Activated T-helper 2 cell treated with anti-CD3 and anti-CD28 coated beads, Interferon-gamma antibody, Interleukin-2, Interleukin-4, amounts not matched to agents 10 μg/mL and 5 μg/mL and 100 μg/mL, durations not matched to agents 14 hours and 24 hours and 36 hours (primary cell): ENCODE measurements around the gene WRNIP1. TPM values are rescaled to one million over a fixed set of nuclear protein-coding genes. Genes with fewer than 3 reads are reported as not detected.

Experiments
- DNase-seq: peaks from one replicate; pipeline ENCODE4 v3.0.0; 2021; ENCODE audit warnings: low spot score
- H3K27ac Mint-ChIP-seq: one replicate; pipeline ENCODE4 v1.8.0; 2021; ENCODE audit warnings: mixed read lengths
- H3K27me3 Mint-ChIP-seq: one replicate; pipeline ENCODE4 v1.8.0; 2021; ENCODE audit warnings: low read depth, mixed read lengths
- H3K36me3 Mint-ChIP-seq: one replicate; pipeline ENCODE4 v1.8.0; 2021; ENCODE audit warnings: low read depth, mixed read lengths
- H3K4me1 Mint-ChIP-seq: one replicate; pipeline ENCODE4 v1.8.0; 2021; ENCODE audit warnings: low read depth, mixed read lengths
- H3K4me3 Mint-ChIP-seq: one replicate; pipeline ENCODE4 v1.8.0; 2021; ENCODE audit warnings: low read depth, mild to moderate bottlenecking, moderate library complexity, mixed read lengths
- H3K9me3 Mint-ChIP-seq: one replicate; pipeline ENCODE4 v1.8.0; 2021; ENCODE audit warnings: mixed read lengths
- intact Hi-C: fragments of 100-400 bp; cut with micrococcal nuclease; formaldehyde crosslinking; loops from one replicate; pipeline ENCODE4 v1.15.1; 2023
- total RNA-seq: library from RNA; stranded (reverse); gene quantifications from 2 replicates; pipeline ENCODE4 v1.2.3, GENCODE V29; 2022

The WRNIP1 gene
- total RNA-seq, 1 donor from 2014 or later: 47.2 TPM

DNA sequence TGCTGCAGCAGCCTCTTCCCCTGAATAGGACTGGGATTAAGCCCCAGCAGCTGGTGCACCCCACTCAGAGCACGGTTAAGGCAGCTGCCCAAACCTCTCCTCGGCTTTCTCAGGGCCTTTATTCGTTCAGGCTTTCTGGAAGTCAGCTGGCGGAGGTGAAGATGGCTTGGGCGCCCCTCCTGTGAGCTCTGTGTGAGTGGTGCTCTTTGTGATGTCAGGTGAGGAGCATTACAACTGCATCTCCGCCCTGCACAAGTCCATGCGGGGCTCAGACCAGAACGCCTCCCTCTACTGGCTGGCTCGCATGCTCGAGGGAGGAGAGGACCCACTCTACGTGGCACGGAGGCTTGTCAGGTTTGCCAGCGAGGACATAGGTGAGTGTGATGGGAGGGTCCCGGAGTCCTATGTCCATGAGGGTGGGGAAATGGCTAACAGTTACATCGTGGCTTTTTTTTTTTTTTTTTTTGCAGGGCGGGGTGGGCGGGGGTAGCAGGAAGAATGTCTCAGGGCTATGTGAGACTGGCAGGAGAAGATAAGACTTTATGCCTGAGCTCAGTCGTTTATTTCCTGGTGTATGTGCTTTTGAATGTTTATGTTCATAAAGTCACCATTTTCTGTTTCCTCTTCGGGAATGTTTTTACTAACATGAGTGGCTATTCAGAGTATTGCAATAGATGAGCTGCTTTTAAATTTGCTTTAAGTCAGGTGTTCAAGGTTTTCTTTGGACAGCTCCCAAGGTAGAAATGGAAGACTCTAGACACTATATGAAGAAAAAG lies 18.2 kb downstream of the WRNIP1 start:
- Mint-ChIP-seq H3K4me3 (no peak overlapping the region), H3K36me3 (peaks cover 81% of the 10 kb centered on the region), H3K9me3 (no peaks in the 10 kb centered on the region), H3K27me3 (no peaks in the 10 kb centered on the region), H3K4me1 (peaks cover 4% of the 10 kb centered on the region), H3K27ac (no peak overlapping the region)
- intact Hi-C loops: no loop called here
- DNase-seq: no peak

DNA sequence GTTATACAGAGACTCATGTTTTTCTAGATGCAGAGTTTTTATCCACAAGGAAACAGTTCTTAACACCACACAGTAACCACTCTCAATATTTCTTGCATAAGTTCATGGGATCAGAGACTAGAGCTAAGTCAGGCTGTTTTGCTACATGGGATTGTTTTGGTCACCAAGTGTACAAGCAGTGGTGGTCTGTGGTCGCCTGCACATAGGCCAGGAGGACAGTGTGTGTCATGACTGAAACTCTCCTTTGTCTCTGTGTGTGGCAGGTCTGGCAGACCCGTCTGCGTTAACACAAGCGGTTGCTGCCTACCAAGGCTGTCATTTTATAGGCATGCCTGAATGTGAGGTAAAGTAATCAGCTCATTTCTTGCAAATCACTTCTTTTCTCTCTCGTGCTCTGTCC lies 18.9 kb downstream of the WRNIP1 start:
- Mint-ChIP-seq H3K9me3 (no peaks in the 10 kb centered on the region), H3K4me1 (peaks cover 4% of the 10 kb centered on the region), H3K27ac (no peak overlapping the region), H3K36me3 (peaks cover 74% of the 10 kb centered on the region), H3K4me3 (no peak overlapping the region), H3K27me3 (no peaks in the 10 kb centered on the region)
- intact Hi-C loops: no loop called here
- no peak for DNase-seq

DNA sequence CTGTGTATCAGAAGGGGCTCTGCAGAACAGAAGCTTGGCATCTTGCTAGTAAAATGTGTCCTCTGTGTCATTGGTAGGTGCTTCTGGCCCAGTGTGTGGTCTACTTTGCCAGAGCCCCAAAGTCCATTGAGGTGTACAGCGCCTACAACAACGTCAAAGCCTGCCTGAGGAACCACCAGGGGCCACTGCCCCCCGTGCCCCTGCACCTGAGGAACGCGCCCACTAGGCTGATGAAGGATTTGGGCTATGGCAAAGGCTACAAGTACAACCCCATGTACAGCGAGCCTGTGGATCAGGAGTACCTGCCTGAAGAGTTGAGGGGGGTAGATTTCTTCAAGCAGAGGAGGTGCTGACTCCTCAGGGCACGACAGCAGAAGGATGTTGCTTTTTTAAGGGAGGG lies 19.7 kb downstream of the WRNIP1 start:
- peaks cover 66% of the 10 kb centered on the region for H3K36me3 Mint-ChIP-seq
- no peaks in the 10 kb centered on the region for H3K9me3 Mint-ChIP-seq
- peaks cover 4% of the 10 kb centered on the region for H3K4me1 Mint-ChIP-seq
- H3K27ac Mint-ChIP-seq: no peak overlapping the region
- intact Hi-C loops: no loop called here
- no peaks in the 10 kb centered on the region for H3K27me3 Mint-ChIP-seq
- no peak overlapping the region for H3K4me3 Mint-ChIP-seq
- DNase-seq: no peak

DNA sequence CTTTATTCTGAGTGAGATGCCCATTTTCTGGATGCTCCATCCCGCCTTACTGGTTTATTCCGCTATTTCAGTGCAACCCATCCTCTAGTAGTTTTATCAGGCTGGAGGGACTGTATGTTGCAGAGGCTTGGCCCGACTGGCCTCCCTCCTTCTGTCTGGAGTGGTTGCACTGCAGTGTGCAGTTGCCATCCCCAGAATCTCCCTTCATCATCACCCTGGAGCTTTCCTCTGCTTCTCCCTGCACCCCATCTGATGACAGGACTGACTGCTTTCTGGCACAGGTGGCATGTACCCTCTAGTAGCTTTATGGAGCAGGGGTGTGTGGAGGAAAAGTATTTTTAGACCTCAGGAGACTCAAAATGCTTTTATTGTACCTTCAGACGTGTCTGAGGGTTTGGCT lies 21.1 kb downstream of the WRNIP1 start:
- peaks cover 53% of the 10 kb centered on the region for H3K36me3 Mint-ChIP-seq

DNA sequence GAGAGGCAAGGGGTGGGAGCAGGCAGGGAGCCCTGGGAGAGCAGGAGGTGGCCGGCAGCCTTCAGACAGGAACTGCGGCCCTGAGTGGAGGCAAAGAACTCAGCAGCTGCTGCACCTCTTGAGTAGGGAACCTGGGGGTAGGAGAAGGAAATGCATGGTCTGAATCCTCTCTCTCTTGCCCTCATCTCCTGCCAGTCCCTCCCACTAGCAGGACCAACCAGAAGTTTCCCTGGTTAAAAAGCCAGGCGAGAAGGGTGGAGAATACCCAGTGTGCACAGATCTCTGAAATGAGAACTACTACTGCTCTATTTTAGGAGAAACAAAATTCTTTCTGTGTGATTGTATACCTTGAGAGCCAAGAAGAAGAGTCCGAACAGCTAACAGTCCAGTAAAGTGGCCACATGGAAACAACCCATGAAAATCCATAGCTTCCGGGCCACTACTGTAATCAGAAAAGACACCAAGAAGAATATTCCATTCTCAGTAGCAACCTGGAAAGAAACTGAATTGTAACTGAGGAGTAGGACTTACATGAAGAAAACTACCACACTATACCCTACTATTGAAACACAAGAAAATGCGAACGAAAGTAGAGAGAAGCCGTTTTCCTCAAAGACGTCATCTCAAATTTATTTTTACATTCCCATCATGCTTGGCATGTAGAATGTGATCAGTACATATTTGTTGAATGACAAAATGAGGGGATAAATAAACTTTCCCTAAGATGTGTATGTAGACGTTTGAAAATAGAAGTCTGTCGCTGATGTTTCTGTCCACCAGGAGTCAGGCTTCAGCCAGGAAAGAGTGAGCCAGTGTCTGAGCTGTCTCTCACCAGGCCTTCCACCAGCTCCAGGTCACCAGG lies 25.6 kb downstream of the WRNIP1 start:
- no peaks in the 10 kb centered on the region for H3K27me3 Mint-ChIP-seq
- peak overlapping the region; percentile 41 for H3K4me3 Mint-ChIP-seq
- peaks cover 39% of the 10 kb centered on the region for H3K4me1 Mint-ChIP-seq
- H3K9me3 Mint-ChIP-seq: no peaks in the 10 kb centered on the region
- H3K27ac Mint-ChIP-seq: peak overlapping the region; percentile 87
- intact Hi-C loops: loop anchor here (1.0 to 5.0 kb wide), 6 partner anchors 50 to 271 kb away; partner anchors contain the start of genes SERPINB1 and SERPINB9
- DNase-seq: peak; percentile 55
- peaks cover 21% of the 10 kb centered on the region for H3K36me3 Mint-ChIP-seq

More for the DNA sequence above, 21.1 kb downstream of the WRNIP1 start:
- Mint-ChIP-seq H3K27ac (no peak overlapping the region), H3K4me3 (no peak overlapping the region), H3K4me1 (peaks cover 9% of the 10 kb centered on the region), H3K9me3 (no peaks in the 10 kb centered on the region), H3K27me3 (no peaks in the 10 kb centered on the region)
- no peak for DNase-seq
- intact Hi-C loops: no loop called here

DNA sequence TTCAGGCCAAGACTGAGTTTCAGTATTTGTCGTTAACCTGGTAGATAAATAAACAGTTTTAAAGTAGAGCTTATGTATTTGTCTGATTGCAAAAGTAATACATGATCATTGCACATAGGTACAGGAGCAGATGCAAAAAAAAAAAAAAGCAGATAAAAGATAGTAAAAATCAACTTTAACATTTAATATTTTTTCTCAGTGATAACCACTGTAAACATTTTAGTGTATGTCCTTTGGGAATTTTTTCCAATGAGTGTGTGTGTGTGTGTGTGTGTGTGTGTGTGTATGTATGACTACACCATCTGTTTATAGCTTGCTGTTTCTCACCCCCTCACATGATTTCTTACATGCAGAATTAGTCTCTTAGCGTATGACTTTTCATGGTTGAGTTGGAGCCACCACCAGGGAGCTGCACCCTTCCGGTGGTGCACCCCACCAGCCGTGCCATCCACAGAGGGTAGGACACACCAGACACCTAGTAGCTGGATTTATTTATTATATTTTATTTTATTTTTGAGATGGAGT lies 26.3 kb downstream of the WRNIP1 start:
- H3K27ac Mint-ChIP-seq: peak overlapping the region; percentile 87

DNA sequence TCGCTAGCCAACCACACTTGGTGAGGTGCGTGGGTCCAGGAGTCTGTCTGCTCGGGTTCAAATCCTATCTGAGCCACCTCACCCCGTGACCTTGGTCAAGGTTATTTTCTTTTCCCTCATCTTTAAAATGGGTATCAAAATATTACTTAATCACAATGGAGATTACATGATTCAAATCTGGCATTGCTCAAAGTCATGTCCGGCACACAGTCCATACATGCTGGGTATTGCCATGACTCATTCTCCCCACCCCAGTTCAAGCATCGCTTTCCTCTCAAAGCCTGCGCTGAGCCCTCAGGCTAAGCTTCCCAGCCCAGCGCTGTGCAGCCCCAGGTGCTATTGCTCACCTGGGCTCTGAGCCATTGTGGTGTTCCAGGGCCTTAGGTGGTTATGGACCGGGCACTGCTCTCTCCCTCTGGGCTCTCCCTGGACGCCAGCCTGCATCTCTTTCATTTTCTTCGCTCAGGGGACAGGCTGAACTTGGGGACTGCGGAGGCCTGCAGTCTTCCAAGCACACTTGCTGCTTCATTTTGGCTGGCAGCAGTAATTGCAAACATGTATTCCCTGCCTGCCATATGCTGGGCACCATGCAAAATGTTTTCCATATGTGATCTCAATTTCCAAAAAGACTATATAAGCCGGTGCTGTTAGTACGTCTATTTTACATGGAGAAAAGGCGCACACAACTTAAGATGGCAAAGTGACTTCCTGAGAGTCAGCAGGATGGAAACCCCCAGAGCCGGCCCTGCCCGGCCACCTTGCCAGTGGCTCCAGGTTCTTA lies 27.3 kb downstream of the WRNIP1 start:
- Mint-ChIP-seq H3K27ac (peak overlapping the region; percentile 93), H3K4me1 (peaks cover 53% of the 10 kb centered on the region), H3K27me3 (no peaks in the 10 kb centered on the region), H3K36me3 (peaks cover 9% of the 10 kb centered on the region), H3K4me3 (no peak overlapping the region), H3K9me3 (no peaks in the 10 kb centered on the region)
- no peak for DNase-seq
- intact Hi-C loops: loop anchor here (5.0 kb wide), 1 partner anchor 270 kb away; no protein-coding TSS in a partner anchor

More for the DNA sequence above, 26.3 kb downstream of the WRNIP1 start:
- intact Hi-C loops: loop anchor here (1.0 to 5.0 kb wide), 6 partner anchors 50 to 271 kb away; partner anchors contain the start of genes SERPINB1 and SERPINB9
- no peaks in the 10 kb centered on the region for H3K27me3 Mint-ChIP-seq
- peak overlapping the region; percentile 41 for H3K4me3 Mint-ChIP-seq
- no peak for DNase-seq
- H3K4me1 Mint-ChIP-seq: peaks cover 44% of the 10 kb centered on the region
- peaks cover 14% of the 10 kb centered on the region for H3K36me3 Mint-ChIP-seq
- no peaks in the 10 kb centered on the region for H3K9me3 Mint-ChIP-seq

DNA sequence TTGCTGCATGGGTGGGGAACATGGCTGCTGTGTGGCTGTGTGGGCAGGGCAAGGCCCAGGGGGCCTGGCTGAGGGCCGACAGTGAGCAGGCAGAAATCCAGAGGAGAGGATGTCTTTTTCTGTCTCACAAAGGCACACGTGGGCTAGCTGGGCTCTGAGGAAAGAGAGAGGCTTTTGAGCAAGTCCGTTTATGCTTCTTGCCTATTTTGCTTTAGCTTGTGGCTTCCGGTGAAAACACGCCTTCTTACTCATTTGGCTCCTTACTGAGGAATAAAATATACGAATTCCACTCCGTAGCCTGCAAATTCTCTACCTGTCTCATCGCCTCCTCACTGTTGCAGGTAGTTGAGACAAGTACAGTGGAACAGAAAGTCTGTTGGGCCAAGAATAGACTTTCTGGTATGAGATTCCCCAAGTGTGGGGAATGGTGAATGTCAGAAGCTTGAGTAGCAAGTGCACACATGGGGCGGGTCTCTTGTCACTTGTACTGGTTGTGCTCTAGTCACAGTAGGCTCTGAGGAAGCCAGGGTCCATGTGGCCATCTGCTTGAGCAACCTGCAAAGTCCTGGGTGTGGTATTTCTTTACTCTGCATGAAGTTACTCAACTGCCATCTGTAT lies 28.4 kb downstream of the WRNIP1 start:
- Mint-ChIP-seq H3K36me3 (peaks cover 3% of the 10 kb centered on the region), H3K4me1 (peaks cover 59% of the 10 kb centered on the region), H3K27ac (peak overlapping the region; percentile 93), H3K4me3 (peak overlapping the region; percentile 11), H3K9me3 (no peaks in the 10 kb centered on the region), H3K27me3 (no peaks in the 10 kb centered on the region)
- peak; percentile 29 for DNase-seq
- intact Hi-C loops: loop anchor here (5.0 kb wide), 1 partner anchor 269 kb away; no protein-coding TSS in a partner anchor

DNA sequence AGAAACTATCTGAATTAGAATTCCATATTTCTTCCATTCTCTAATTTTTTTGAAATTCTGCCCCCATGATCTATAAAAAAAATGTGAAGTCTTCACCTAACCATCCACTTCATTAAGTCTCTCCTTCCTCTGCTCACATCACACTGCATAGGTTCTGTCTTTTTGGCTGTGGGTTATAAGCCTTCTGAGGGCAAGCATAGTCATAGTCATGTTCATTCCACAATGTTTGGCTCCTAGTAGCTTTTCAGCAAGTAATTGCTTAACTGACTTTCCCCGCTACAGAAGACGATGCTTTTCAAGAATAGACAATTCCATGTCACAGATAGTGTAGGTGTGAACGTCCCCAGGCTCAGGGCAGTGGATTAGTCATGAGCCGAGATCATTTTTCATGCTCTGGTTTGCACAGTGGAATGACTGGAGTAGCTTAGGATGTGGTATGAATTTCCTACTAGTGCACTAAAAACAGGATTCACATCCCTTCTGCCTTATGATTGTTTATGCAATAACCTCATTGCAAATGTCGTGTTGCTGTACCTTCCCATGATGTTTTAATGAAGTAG lies 29.1 kb downstream of the WRNIP1 start:
- no peaks in the 10 kb centered on the region for H3K9me3 Mint-ChIP-seq
- peaks cover 61% of the 10 kb centered on the region for H3K4me1 Mint-ChIP-seq
- peaks cover 3% of the 10 kb centered on the region for H3K36me3 Mint-ChIP-seq
- DNase-seq: no peak
- H3K4me3 Mint-ChIP-seq: no peak overlapping the region
- intact Hi-C loops: loop anchor here (5.0 kb wide), 1 partner anchor 268 kb away; no protein-coding TSS in a partner anchor
- peak overlapping the region; percentile 93 for H3K27ac Mint-ChIP-seq
- H3K27me3 Mint-ChIP-seq: no peaks in the 10 kb centered on the region

DNA sequence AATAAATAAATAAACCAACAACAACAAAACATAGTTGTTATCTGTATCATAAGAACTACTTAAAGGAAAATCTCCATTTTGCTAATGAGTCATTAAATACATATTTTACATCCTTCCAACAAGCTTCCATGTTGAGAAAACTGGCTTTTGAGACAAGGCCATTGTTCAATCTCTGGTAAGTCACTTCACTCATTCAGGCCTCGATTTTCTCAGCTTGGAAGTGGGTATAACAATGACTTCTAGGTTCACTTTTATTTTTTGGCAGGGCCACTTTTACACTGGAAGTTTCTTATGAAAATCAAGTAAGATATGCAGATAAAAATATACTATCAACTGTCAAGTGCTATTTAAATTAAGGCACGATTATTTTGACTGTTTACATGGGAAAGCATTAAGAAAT lies 30.0 kb downstream of the WRNIP1 start:
- intact Hi-C loops: no loop called here
- Mint-ChIP-seq H3K27ac (no peak overlapping the region), H3K36me3 (peaks cover 3% of the 10 kb centered on the region), H3K4me1 (peaks cover 70% of the 10 kb centered on the region), H3K27me3 (no peaks in the 10 kb centered on the region), H3K4me3 (no peak overlapping the region), H3K9me3 (no peaks in the 10 kb centered on the region)
- no peak for DNase-seq

DNA sequence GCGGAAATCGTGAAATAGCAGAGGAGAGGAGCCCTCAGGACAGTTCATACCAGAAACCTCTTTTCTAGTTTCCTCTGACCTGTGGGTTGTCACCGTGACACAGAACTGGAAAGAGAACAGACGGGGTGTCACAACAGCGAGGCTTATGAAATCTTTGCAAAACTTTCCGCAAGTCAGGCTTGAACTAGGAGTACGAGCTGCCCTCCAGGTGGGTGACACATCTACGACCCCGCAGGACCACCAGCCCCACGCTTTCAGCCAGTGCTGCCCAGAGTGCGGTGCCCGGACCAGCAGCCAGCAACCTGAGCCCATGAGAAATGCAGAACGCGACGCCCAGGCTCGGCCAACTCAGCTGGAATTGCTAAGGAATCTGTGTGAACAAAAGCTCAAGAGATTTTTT lies 30.8 kb downstream of the WRNIP1 start:
- Mint-ChIP-seq H3K4me1 (peaks cover 74% of the 10 kb centered on the region), H3K27me3 (no peaks in the 10 kb centered on the region), H3K9me3 (no peaks in the 10 kb centered on the region), H3K27ac (peak overlapping the region; percentile 20), H3K4me3 (no peak overlapping the region), H3K36me3 (peaks cover 3% of the 10 kb centered on the region)
- intact Hi-C loops: no loop called here
- no peak for DNase-seq
